GM23338 (cell line): ENCODE measurements around the gene NCSTN.

Experiments used
- CREB1 ChIP-seq: fragments of 250-450 bp; sonication (Bioruptor Pico); IDR thresholded peaks from 2 replicates; pipeline ENCODE4 v1.5.0; 2020; ENCODE audit warnings: low read depth, mild to moderate bottlenecking, moderate library complexity
- EZH2 ChIP-seq: fragments of 200-600 bp; sonication (generic); IDR thresholded peaks from one replicate; pipeline ENCODE4 v1.8.0; 2017; ENCODE audit warnings: antibody characterized with exemption, mild to moderate bottlenecking, low read depth; ENCODE audit not compliant: unreplicated experiment
- EZH2phosphoT487 ChIP-seq: fragments of 200-600 bp; sonication (generic); IDR thresholded peaks from one replicate; pipeline ENCODE4 v1.8.1; 2018; ENCODE audit warnings: antibody characterized with exemption; ENCODE audit not compliant: unreplicated experiment
- JUNB ChIP-seq: IDR thresholded peaks from one replicate; pipeline ENCODE4 v1.6.1; 2016; ENCODE audit warnings: antibody characterized with exemption; ENCODE audit not compliant: unreplicated experiment
- NANOG ChIP-seq: IDR thresholded peaks from 2 replicates; pipeline ENCODE4 v1.6.1; 2016; ENCODE audit warnings: antibody characterized with exemption, borderline replicate concordance
- POLR2AphosphoS5 ChIP-seq: IDR thresholded peaks from 2 replicates; pipeline ENCODE4 v1.6.1; 2016; ENCODE audit warnings: antibody characterized with exemption, low read depth
- STAT1 ChIP-seq: IDR thresholded peaks from one replicate; pipeline ENCODE4 v1.6.1; 2016; ENCODE audit warnings: antibody characterized with exemption; ENCODE audit not compliant: unreplicated experiment
- ZNF114 ChIP-seq: fragments of 250-450 bp; sonication (Bioruptor Pico); IDR thresholded peaks from 2 replicates; pipeline ENCODE4 v1.5.0; 2020; ENCODE audit warnings: mild to moderate bottlenecking, moderate library complexity
- ZNF331 ChIP-seq: fragments of 250-450 bp; sonication (Bioruptor Pico); IDR thresholded peaks from 2 replicates; pipeline ENCODE4 v1.5.0; 2020; ENCODE audit warnings: low read depth, mild to moderate bottlenecking, moderate library complexity
- TF ChIP-seq, protein P1 (sequence below), 2 experiments: fragments of 200-600 bp in 1 of 2; sonication (generic) in 1 of 2; conservative IDR thresholded peaks; 2 replicates each; pipeline versions ENCODE4 v1.5.1 to v1.6.1; 2016 to 2017; ENCODE audit warnings: antibody characterized with exemption in 2 of 2, low read depth in 2 of 2, mild to moderate bottlenecking in 2 of 2, moderate library complexity in 1 of 2
- TF ChIP-seq, protein P2 (sequence below): IDR thresholded peaks from one replicate; pipeline ENCODE4 v1.6.1; 2018; ENCODE audit warnings: antibody characterized with exemption; ENCODE audit not compliant: unreplicated experiment

- TF ChIP-seq, protein P1, sequence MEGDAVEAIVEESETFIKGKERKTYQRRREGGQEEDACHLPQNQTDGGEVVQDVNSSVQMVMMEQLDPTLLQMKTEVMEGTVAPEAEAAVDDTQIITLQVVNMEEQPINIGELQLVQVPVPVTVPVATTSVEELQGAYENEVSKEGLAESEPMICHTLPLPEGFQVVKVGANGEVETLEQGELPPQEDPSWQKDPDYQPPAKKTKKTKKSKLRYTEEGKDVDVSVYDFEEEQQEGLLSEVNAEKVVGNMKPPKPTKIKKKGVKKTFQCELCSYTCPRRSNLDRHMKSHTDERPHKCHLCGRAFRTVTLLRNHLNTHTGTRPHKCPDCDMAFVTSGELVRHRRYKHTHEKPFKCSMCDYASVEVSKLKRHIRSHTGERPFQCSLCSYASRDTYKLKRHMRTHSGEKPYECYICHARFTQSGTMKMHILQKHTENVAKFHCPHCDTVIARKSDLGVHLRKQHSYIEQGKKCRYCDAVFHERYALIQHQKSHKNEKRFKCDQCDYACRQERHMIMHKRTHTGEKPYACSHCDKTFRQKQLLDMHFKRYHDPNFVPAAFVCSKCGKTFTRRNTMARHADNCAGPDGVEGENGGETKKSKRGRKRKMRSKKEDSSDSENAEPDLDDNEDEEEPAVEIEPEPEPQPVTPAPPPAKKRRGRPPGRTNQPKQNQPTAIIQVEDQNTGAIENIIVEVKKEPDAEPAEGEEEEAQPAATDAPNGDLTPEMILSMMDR (conservative IDR thresholded peaks at IDR 0.05; ENCODE audit: low read depth in 2 of 2), result no peak
- TF ChIP-seq POLR2AphosphoS5, result no peak
- TF ChIP-seq EZH2phosphoT487, result no peak
- no peak for TF ChIP-seq ZNF114 (CRISPR knock-in tag)
- TF ChIP-seq, protein P2, sequence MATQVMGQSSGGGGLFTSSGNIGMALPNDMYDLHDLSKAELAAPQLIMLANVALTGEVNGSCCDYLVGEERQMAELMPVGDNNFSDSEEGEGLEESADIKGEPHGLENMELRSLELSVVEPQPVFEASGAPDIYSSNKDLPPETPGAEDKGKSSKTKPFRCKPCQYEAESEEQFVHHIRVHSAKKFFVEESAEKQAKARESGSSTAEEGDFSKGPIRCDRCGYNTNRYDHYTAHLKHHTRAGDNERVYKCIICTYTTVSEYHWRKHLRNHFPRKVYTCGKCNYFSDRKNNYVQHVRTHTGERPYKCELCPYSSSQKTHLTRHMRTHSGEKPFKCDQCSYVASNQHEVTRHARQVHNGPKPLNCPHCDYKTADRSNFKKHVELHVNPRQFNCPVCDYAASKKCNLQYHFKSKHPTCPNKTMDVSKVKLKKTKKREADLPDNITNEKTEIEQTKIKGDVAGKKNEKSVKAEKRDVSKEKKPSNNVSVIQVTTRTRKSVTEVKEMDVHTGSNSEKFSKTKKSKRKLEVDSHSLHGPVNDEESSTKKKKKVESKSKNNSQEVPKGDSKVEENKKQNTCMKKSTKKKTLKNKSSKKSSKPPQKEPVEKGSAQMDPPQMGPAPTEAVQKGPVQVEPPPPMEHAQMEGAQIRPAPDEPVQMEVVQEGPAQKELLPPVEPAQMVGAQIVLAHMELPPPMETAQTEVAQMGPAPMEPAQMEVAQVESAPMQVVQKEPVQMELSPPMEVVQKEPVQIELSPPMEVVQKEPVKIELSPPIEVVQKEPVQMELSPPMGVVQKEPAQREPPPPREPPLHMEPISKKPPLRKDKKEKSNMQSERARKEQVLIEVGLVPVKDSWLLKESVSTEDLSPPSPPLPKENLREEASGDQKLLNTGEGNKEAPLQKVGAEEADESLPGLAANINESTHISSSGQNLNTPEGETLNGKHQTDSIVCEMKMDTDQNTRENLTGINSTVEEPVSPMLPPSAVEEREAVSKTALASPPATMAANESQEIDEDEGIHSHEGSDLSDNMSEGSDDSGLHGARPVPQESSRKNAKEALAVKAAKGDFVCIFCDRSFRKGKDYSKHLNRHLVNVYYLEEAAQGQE, result no peak
- no peak for TF ChIP-seq EZH2
- TF ChIP-seq CREB1 (CRISPR knock-in tag), result no peak
- no peak for TF ChIP-seq JUNB
- no peak for TF ChIP-seq STAT1
- TF ChIP-seq ZNF331 (CRISPR knock-in tag), result no peak
- no peak for TF ChIP-seq NANOG
Observed at GRCh38 chr1:160346958-160347357, 3.8 kb downstream of the NCSTN start.
